Keratinocyte (primary cell): ENCODE data around the gene HES3. TPM values are rescaled to one million over a fixed set of nuclear protein-coding genes. Genes with fewer than 3 reads are reported as not detected.

Source experiments
- DNase-seq: peaks from one replicate; pipeline ENCODE4 v3.0.0-alpha.2; 2011; ENCODE audit warnings: low read depth, missing footprints, low spot score
- FAIRE-seq: peaks from 2 replicates; lab custom pipeline; 2011; peaks lifted over from hg19 to GRCh38; lab: Jason Lieb, UNC
- H2AFZ ChIP-seq: 2 replicates; pipeline ENCODE4 v1.6.0; 2012; ENCODE audit warnings: low read length, control low read depth, inconsistent platforms; ENCODE audit not compliant: control insufficient read depth
- H3K27ac ChIP-seq: 2 replicates; pipeline ENCODE4 v1.5.1; 2011; ENCODE audit warnings: low read length; ENCODE audit not compliant: control insufficient read depth, insufficient read depth
- H3K27me3 ChIP-seq: 3 replicates; pipeline ENCODE4 v1.6.0; 2011; ENCODE audit warnings: low read length; ENCODE audit not compliant: control insufficient read depth, insufficient read depth; ENCODE audit errors: extremely low read depth
- H3K36me3 ChIP-seq, 2 experiments: 2 replicates in 1 of 2; 3 replicates in 1 of 2; pipeline ENCODE4 v1.5.1; 2011; ENCODE audit warnings: low read length in 2 of 2, mild to moderate bottlenecking in 1 of 2; ENCODE audit not compliant: control insufficient read depth in 2 of 2, insufficient read depth in 2 of 2; ENCODE audit errors: extremely low read depth in 1 of 2
- H3K4me1 ChIP-seq: 3 replicates; pipeline ENCODE4 v1.5.1; 2011; ENCODE audit warnings: low read length; ENCODE audit not compliant: control insufficient read depth, insufficient read depth; ENCODE audit errors: extremely low read depth
- H3K4me2 ChIP-seq: 3 replicates; pipeline ENCODE4 v1.6.0; 2011; ENCODE audit warnings: low read depth, low read length; ENCODE audit not compliant: control insufficient read depth, insufficient read depth; ENCODE audit errors: extremely low read depth
- H3K4me3 ChIP-seq, 3 experiments: fragments of 200-600 bp in 1 of 3; sonication (generic) in 1 of 3; 2 replicates in 2 of 3; 3 replicates in 1 of 3; pipeline ENCODE4 v1.5.1; 2011 to 2016; ENCODE audit warnings: low read length in 3 of 3, mild to moderate bottlenecking in 3 of 3, control low read depth in 2 of 3, inconsistent platforms in 1 of 3, low read depth in 1 of 3, mixed read lengths in 1 of 3, mixed run types in 1 of 3, moderate library complexity in 1 of 3; ENCODE audit not compliant: control insufficient read depth in 2 of 3, insufficient read depth in 2 of 3; ENCODE audit errors: extremely low read depth in 1 of 3
- H3K79me2 ChIP-seq: 2 replicates; pipeline ENCODE4 v1.6.0; 2012; ENCODE audit warnings: low read length; ENCODE audit not compliant: control insufficient read depth, insufficient read depth
- H3K9ac ChIP-seq: 3 replicates; pipeline ENCODE4 v1.6.0; 2011; ENCODE audit warnings: low read length; ENCODE audit not compliant: control insufficient read depth, insufficient read depth; ENCODE audit errors: extremely low read depth
- H3K9me1 ChIP-seq: 3 replicates; pipeline ENCODE4 v1.6.0; 2011; ENCODE audit warnings: low read length; ENCODE audit not compliant: control insufficient read depth, insufficient read depth; ENCODE audit errors: extremely low read depth
- H3K9me3 ChIP-seq: 2 replicates; pipeline ENCODE4 v1.5.1; 2012; ENCODE audit warnings: low read depth, low read length; ENCODE audit not compliant: control insufficient read depth
- H4K20me1 ChIP-seq: 3 replicates; pipeline ENCODE4 v1.6.0; 2011; ENCODE audit warnings: low read length; ENCODE audit not compliant: control insufficient read depth, insufficient read depth; ENCODE audit errors: extremely low read depth
- EZH2 ChIP-seq: IDR thresholded peaks from one replicate; pipeline ENCODE4 v1.6.1; 2012; ENCODE audit warnings: inconsistent platforms, mild to moderate bottlenecking, low read length, moderate library complexity
- dilution Hi-C: fragments of 300-500 bp; cut with MboI; formaldehyde crosslinking; loops from one replicate; pipeline ENCODE4 v1.7.0; 2020; ENCODE audit warnings: low sequenced_read_pairs; ENCODE audit not compliant: extremely low pct_ligation_motif_present
- polyA plus RNA-seq, 5 experiments: library from polyadenylated mRNA; depleted of rRNA in 3 of 5; stranded (reverse) in 3 of 5; stranded (forward) in 1 of 5; unstranded in 1 of 5; fragments of >200 nt; gene quantifications; 1 replicate in 1 of 5; 2 replicates in 3 of 5; 3 replicates in 1 of 5; pipeline versions ENCODE4 v1.2.1 to v1.2.3, GENCODE V29; 2011 to 2012; ENCODE audit warnings: missing spikeins in 2 of 5, low read depth in 1 of 5, low replicate concordance in 1 of 5
- TF ChIP-seq, protein P1 (sequence below), 3 experiments: IDR thresholded peaks in 1 of 3; conservative IDR thresholded peaks in 1 of 3; optimal IDR thresholded peaks in 1 of 3; 2 replicates in 2 of 3; 3 replicates in 1 of 3; pipeline versions ENCODE3 to v1.5.1; 2011; ENCODE audit warnings: low read length in 3 of 3, mild to moderate bottlenecking in 3 of 3, moderate library complexity in 2 of 3, control low read depth in 1 of 3, inconsistent platforms in 1 of 3; ENCODE audit not compliant: insufficient read depth in 2 of 3; ENCODE audit errors: extremely low read depth in 1 of 3

HES3 gene
- polyA plus RNA-seq, 1 donor (not counting 4 experiments of a cell fraction or from before 2014, with no cell fraction given) = not detected

DNA sequence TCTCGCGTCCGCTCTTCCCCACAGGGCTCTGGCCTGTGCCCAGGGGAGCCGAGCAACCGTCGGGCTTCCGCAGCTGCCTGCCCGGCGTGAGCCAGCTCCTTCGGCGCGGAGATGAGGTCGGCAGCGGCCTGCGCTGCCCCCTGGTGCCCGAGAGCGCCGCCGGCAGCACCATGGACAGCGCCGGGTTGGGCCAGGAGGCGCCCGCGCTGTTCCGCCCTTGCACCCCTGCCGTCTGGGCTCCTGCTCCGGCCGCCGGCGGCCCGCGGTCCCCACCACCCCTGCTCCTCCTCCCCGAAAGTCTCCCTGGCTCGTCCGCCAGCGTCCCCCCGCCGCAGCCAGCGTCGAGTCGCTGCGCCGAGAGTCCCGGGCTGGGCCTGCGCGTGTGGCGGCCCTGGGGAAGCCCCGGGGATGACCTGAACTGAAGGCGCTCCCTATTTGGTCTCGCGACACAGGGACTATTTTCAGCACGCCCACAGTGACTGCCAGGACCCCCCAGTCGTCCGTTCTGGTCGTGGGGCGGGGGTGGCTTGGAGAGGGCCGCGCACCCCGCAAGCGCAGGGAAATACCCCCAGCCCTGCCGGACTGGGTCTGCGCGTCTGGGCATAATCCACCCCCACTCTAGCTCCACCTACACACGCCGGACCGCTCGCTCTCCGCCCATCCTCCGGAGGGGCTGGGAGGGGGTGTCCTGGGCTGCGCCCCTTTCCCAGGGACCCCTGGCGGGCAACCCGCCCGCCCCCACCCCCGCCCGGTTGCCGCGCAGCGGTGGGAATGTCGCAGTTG is 1.3 kb downstream of the HES3 start:
- Histone ChIP-seq H4K20me1 (peaks cover 9% of the 10 kb centered on the region), H3K27ac (no peak overlapping the region), H3K4me2 (peak overlapping the region; percentile 51), H3K36me3 (no peaks in the 10 kb centered on the region), H3K27me3 (peaks cover 59% of the 10 kb centered on the region), H2AFZ (no peak overlapping the region), H3K9me3 (no peaks in the 10 kb centered on the region), H3K4me3 (peak overlapping the region; percentile 13 to 49 (median 14)), H3K4me1 (peaks cover 9% of the 10 kb centered on the region), H3K9ac (no peak overlapping the region), H3K79me2 (no peaks in the 10 kb centered on the region), H3K9me1 (no peaks in the 10 kb centered on the region)
- FAIRE-seq = no peak
- dilution Hi-C loops = no loop called here
- peak; percentile 41 for DNase-seq
- no peak for TF ChIP-seq EZH2
- TF ChIP-seq, protein P1, sequence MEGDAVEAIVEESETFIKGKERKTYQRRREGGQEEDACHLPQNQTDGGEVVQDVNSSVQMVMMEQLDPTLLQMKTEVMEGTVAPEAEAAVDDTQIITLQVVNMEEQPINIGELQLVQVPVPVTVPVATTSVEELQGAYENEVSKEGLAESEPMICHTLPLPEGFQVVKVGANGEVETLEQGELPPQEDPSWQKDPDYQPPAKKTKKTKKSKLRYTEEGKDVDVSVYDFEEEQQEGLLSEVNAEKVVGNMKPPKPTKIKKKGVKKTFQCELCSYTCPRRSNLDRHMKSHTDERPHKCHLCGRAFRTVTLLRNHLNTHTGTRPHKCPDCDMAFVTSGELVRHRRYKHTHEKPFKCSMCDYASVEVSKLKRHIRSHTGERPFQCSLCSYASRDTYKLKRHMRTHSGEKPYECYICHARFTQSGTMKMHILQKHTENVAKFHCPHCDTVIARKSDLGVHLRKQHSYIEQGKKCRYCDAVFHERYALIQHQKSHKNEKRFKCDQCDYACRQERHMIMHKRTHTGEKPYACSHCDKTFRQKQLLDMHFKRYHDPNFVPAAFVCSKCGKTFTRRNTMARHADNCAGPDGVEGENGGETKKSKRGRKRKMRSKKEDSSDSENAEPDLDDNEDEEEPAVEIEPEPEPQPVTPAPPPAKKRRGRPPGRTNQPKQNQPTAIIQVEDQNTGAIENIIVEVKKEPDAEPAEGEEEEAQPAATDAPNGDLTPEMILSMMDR (optimal IDR thresholded peaks at IDR 0.05 in 1 of 3, IDR thresholded peaks at IDR 0.05 in 1 of 3, conservative IDR thresholded peaks at IDR 0.05 in 1 of 3; ENCODE audit: extremely low read depth in 1 of 3, insufficient read depth in 2 of 3, low read length in 3 of 3) = peak; percentile 62 to 98 (median 95)

- no peaks in the 10 kb centered on the region for H3K9me1 ChIP-seq
- H3K4me2 ChIP-seq = peak overlapping the region; percentile 53
- TF ChIP-seq EZH2 = peak; percentile 36
- TF ChIP-seq, protein P1 (optimal IDR thresholded peaks at IDR 0.05 in 1 of 3, IDR thresholded peaks at IDR 0.05 in 1 of 3, conservative IDR thresholded peaks at IDR 0.05 in 1 of 3; ENCODE audit: extremely low read depth in 1 of 3, insufficient read depth in 2 of 3, low read length in 3 of 3) = no peak
- no peaks in the 10 kb centered on the region for H3K36me3 ChIP-seq
- H3K9me3 ChIP-seq = no peaks in the 10 kb centered on the region
- no peak overlapping the region for H2AFZ ChIP-seq
- FAIRE-seq (no peak), DNase-seq (no peak)
- dilution Hi-C loops = no loop called here
- H3K27ac ChIP-seq = no peak overlapping the region
- H3K9ac ChIP-seq = no peak overlapping the region
- H3K79me2 ChIP-seq = no peaks in the 10 kb centered on the region
- H3K4me1 ChIP-seq = peaks cover 9% of the 10 kb centered on the region
- H3K27me3 ChIP-seq = peaks cover 52% of the 10 kb centered on the region
- H3K4me3 ChIP-seq = peak overlapping the region; percentile 14 to 49 (median 26)
- peaks cover 9% of the 10 kb centered on the region for H4K20me1 ChIP-seq
Observed at GRCh38 chr1:6245869-6246496, 2.0 kb downstream of the HES3 start.
